ENCODE results near the gene FPR3.

FPR3 gene

DNA sequence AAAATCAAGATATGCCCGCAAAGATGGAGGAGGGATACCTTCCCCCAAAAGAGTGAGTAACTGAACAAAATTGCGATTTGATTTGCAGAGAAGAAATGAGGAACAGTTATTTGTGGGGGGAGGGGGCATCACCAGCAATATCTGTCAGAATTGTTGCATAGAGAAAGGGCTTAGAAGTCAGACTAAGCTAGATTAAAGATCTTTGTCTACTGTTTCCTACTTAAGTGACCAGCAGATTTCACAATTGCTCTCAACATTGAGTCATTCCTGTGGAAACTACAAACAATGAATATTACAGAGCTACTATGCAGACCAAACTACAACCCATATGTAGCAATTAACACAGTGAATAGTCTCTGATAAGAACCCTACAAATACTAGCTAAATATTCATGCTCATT, 27.4 kb downstream of the FPR3 start:
- Mint-ChIP-seq H3K4me1 (ENCODE audit: low read depth in 2 of 2) (no peaks in the 10 kb centered on the region), H3K27me3 (peaks cover 8 to 12% of the 10 kb centered on the region in 2 donors), H3K9me3 (peaks cover 5 to 34% of the 10 kb centered on the region in 2 donors), H3K4me3 (no peak overlapping the region), H3K36me3 (ENCODE audit: insufficient read depth) (no peaks in the 10 kb centered on the region), H3K27ac (no peak overlapping the region)
- no peak for DNase-seq
- ATAC-seq (replicated peaks) = no peak

DNA sequence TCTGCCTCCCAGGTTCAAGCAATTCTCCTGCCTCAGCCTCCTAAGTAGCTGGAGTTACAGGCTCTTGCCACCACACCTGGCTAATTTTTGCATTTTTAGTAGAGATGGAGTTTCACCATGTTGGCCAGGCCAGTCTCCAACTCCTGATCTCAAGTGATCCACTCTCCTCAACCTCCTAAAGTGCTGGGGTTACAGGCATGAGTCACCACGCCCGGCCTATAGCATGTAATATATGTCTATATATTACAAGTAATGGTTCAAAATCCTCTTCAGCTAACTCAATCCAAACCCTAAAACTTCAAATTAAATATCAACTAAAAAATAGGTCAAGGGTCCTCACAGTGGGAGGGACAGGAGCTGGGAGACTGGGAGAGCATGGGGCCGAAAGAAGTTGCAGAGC, 28.0 kb downstream of the FPR3 start:
- Mint-ChIP-seq H3K4me3 (no peak overlapping the region), H3K27ac (no peak overlapping the region), H3K36me3 (ENCODE audit: insufficient read depth) (no peaks in the 10 kb centered on the region), H3K9me3 (peaks cover 6 to 34% of the 10 kb centered on the region in 2 donors), H3K27me3 (peaks cover 8 to 12% of the 10 kb centered on the region in 2 donors), H3K4me1 (ENCODE audit: low read depth in 2 of 2) (no peaks in the 10 kb centered on the region)
- no peak for DNase-seq
- no peak for ATAC-seq (replicated peaks)

DNA sequence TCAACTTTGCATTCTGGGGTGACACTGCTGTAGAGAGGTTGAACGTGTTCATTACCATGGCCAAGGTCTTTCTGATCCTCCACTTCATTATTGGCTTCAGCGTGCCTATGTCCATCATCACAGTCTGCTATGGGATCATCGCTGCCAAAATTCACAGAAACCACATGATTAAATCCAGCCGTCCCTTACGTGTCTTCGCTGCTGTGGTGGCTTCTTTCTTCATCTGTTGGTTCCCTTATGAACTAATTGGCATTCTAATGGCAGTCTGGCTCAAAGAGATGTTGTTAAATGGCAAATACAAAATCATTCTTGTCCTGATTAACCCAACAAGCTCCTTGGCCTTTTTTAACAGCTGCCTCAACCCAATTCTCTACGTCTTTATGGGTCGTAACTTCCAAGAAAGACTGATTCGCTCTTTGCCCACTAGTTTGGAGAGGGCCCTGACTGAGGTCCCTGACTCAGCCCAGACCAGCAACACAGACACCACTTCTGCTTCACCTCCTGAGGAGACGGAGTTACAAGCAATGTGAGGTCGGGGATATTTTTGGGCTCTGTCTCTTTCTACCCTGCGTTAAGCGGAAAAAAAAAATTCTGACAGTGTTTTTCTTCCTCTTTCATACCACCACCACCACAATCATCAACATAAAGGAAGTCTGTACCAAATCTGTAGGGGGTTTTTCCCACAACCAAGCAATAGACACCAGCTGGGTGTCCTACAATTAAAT, 29.5 kb downstream of the FPR3 start:
- Mint-ChIP-seq H3K4me1 (ENCODE audit: low read depth in 2 of 2) (no peaks in the 10 kb centered on the region), H3K36me3 (ENCODE audit: insufficient read depth) (no peaks in the 10 kb centered on the region), H3K27ac (no peak overlapping the region), H3K4me3 (no peak overlapping the region), H3K9me3 (peaks cover 9 to 20% of the 10 kb centered on the region in 2 donors), H3K27me3 (peaks cover 6 to 8% of the 10 kb centered on the region in 2 donors)
- DNase-seq (no peak), ATAC-seq (replicated peaks) (peak; percentile 29)

DNA sequence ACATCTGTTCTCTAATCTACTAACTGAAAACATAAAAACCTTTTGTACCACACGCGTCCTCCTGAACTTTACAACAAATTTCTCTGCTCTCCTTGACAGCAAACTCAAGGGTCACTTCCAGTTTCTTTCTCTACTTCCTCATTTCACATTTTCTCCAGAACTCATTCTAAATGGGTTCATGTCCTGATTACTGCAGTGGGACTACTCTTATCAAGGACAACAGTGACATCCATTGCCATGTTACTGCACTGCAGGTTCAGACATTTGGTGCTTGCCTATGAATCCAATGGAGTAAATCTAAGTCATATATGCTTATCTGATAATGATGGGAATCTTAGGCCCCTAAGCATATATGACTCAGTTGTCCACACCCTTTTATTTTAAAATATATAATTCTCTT, 35.3 kb downstream of the FPR3 start:
- Mint-ChIP-seq H3K36me3 (ENCODE audit: insufficient read depth) (no peaks in the 10 kb centered on the region), H3K4me1 (ENCODE audit: low read depth in 2 of 2) (no peaks in the 10 kb centered on the region), H3K27ac (no peak overlapping the region), H3K4me3 (no peak overlapping the region), H3K27me3 (peaks cover 0 to under 1% of the 10 kb centered on the region in 2 donors), H3K9me3 (peaks cover 12% of the 10 kb centered on the region in 2 donors)
- DNase-seq (no peak), ATAC-seq (replicated peaks) (no peak)

DNA sequence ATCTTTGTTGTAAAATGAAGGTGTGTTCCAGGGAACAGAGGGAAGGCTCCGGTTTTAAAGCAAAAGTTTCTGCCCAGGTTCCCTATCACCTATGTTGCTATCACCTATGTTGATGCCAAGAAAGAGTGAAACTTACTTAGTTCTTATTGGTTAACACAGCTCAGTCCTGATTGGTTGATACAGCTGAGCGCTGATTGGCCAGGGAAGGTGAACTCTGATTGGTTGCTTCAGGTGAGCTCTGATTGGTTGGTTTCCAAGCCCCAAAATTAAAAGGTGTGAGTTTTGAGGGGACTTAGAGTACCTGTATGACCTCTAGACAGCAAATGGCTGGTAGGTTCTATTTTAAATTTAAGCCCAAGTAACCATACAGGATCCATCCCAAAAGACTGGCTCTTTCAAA, 42.2 kb downstream of the FPR3 start:
- no peaks in the 10 kb centered on the region for H3K4me1 Mint-ChIP-seq (ENCODE audit: low read depth in 2 of 2)
- no peak overlapping the region for H3K4me3 Mint-ChIP-seq
- H3K27me3 Mint-ChIP-seq = no peaks in the 10 kb centered on the region
- no peaks in the 10 kb centered on the region for H3K36me3 Mint-ChIP-seq (ENCODE audit: insufficient read depth)
- peaks cover 8 to 19% of the 10 kb centered on the region in 2 donors for H3K9me3 Mint-ChIP-seq
- ATAC-seq (replicated peaks) (no peak), DNase-seq (no peak)
- no peak overlapping the region for H3K27ac Mint-ChIP-seq

DNA sequence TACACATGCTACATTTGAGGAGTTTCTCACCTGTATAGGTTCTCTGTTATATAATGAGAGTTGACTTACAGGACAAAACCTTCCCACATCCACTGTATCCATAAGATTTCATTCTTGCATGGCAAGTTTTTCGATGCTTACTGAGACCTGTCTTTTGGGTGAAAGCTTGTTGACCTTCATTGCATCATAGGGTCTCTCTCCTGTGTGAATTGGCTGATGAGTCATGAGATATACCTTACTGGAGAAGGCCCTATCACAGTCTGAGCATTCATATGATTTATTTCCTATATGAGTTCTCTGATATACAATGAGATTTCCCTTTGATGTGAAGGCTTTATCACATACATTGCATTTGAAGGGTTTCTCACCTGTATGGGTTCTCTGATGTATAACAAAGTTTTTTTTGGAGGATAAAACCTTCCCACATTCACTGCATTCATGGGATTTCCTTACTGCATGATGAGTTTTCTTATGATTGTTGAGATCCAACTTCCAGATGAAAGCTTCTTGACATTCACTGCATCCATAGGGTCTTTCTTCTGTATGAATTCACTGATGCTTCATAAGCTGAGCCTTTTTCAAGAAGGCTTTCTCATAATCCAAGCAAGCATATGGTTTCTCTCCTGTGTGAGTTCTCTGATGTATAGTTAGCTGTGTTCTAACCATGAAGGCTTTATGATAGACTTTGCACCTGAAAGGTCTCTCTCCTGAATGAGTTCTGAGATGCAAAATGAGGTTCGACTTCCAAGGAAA, 67.1 kb downstream of the FPR3 start:
- Mint-ChIP-seq H3K36me3 (ENCODE audit: insufficient read depth) (peaks cover 1% of the 10 kb centered on the region), H3K27me3 (no peaks in the 10 kb centered on the region), H3K27ac (no peak overlapping the region), H3K4me1 (ENCODE audit: low read depth in 2 of 2) (no peaks in the 10 kb centered on the region), H3K4me3 (no peak overlapping the region), H3K9me3 (peaks cover 16 to 27% of the 10 kb centered on the region in 2 donors)
- ATAC-seq (replicated peaks) (no peak), DNase-seq (no peak)

DNA sequence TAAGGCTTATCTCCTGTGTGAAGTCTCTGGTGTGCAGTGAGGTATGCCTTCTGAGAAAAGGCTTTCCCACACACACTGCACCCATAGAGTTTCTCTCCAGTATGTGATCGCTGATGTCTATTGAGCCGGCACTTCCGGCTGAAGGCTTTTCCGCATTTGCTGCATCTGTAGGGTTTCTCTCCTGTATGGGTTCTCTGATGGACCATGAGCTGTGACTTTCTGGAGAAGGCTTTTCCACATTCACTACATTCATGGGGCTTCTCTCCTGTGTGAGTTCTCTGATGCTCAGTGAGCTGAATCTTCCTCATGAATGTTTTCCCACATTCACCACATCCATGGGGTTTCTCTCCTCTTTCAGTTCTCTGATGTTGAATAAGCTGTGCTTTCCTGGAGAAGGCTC, 78.1 kb downstream of the FPR3 start:
- ATAC-seq (replicated peaks) (no peak), DNase-seq (no peak)
- H3K9me3 Mint-ChIP-seq = peaks cover 46 to 70% of the 10 kb centered on the region in 2 donors
- H3K27me3 Mint-ChIP-seq = no peaks in the 10 kb centered on the region
- no peak overlapping the region for H3K27ac Mint-ChIP-seq
- peaks cover 34% of the 10 kb centered on the region for H3K36me3 Mint-ChIP-seq (ENCODE audit: insufficient read depth)
- H3K4me3 Mint-ChIP-seq = no peak overlapping the region
- no peaks in the 10 kb centered on the region for H3K4me1 Mint-ChIP-seq (ENCODE audit: low read depth in 2 of 2)

Measured in effector memory CD8-positive, alpha-beta T cell (primary cell).